Stimulated activated CD4-positive, alpha-beta T cell treated with anti-CD3 and anti-CD28 coated beads, TNF-alpha, amount 100 ng/mL, for 24 hours (primary cell): ENCODE results near the gene MEGF11.

Source experiments
- DNase-seq, 3 experiments: peaks; one replicate each; pipeline ENCODE4 v3.0.0-alpha.2; 2020; ENCODE audit warnings: low read depth in 3 of 3

MEGF11 gene

GRCh38 chr15:66171841-66172240 lies 81.7 kb downstream of the MEGF11 start:
- no peak for DNase-seq

- no peak for DNase-seq
Observed at GRCh38 chr15:66170716-66171115, 82.8 kb downstream of the MEGF11 start.

- no peak for DNase-seq
Observed at GRCh38 chr15:66170042-66170441, 83.5 kb downstream of the MEGF11 start.

GRCh38 chr15:66169625-66170024 lies 83.9 kb downstream of the MEGF11 start:
- no peak for DNase-seq

GRCh38 chr15:66169023-66169422 lies 84.5 kb downstream of the MEGF11 start:
- no peak for DNase-seq

- DNase-seq = no peak
Observed at GRCh38 chr15:66167854-66168253, 85.7 kb downstream of the MEGF11 start.

GRCh38 chr15:66165856-66166255 lies 87.7 kb downstream of the MEGF11 start:
- no peak for DNase-seq

GRCh38 chr15:66164788-66165187 lies 88.8 kb downstream of the MEGF11 start:
- no peak for DNase-seq

- no peak for DNase-seq
Observed at GRCh38 chr15:66163553-66163952, 90.0 kb downstream of the MEGF11 start.

GRCh38 chr15:66162286-66162685 lies 91.3 kb downstream of the MEGF11 start:
- no peak for DNase-seq

- DNase-seq = no peak
Observed at GRCh38 chr15:66161575-66162118, 91.9 kb downstream of the MEGF11 start.

- no peak for DNase-seq
Observed at GRCh38 chr15:66161108-66161507, 92.4 kb downstream of the MEGF11 start.

- DNase-seq = no peak
Observed at GRCh38 chr15:66157507-66157906, 96.0 kb downstream of the MEGF11 start.

GRCh38 chr15:66156310-66156975 lies 97.1 kb downstream of the MEGF11 start:
- no peak for DNase-seq

GRCh38 chr15:66155065-66155464 lies 98.5 kb downstream of the MEGF11 start:
- DNase-seq = no peak

GRCh38 chr15:66154581-66154980 lies 99.0 kb downstream of the MEGF11 start:
- no peak for DNase-seq

GRCh38 chr15:66153549-66154415 lies 99.8 kb downstream of the MEGF11 start:
- DNase-seq = no peak

GRCh38 chr15:66152650-66153049 lies 100.9 kb downstream of the MEGF11 start:
- no peak for DNase-seq

- DNase-seq = no peak
Observed at GRCh38 chr15:66151809-66152208, 101.7 kb downstream of the MEGF11 start.

GRCh38 chr15:66149871-66150270 lies 103.7 kb downstream of the MEGF11 start:
- DNase-seq = no peak

- DNase-seq = no peak
Observed at GRCh38 chr15:66148187-66148586, 105.4 kb downstream of the MEGF11 start.

- DNase-seq = no peak
Observed at GRCh38 chr15:66147440-66147839, 106.1 kb downstream of the MEGF11 start.

GRCh38 chr15:66145726-66146182 lies 107.8 kb downstream of the MEGF11 start:
- DNase-seq = no peak
